Measurements from ENCODE around the gene ANKS1B. TPM values are rescaled to one million over a fixed set of nuclear protein-coding genes. Genes with fewer than 3 reads are reported as not detected.
"Not testable (repeated sequence)": the region's sequence is repeated elsewhere in the genome, so short reads cannot be mapped to it uniquely, and the experiment has no call there.

Gene ANKS1B
- total RNA-seq, 8 experiments from 2014 or later = 4.4 to 49.1 (median 14.2) TPM

- ATAC-seq (replicated peaks in 6 of 8) = no peak
- WGBS, 10 experiments = 0 to 100% (median 100%) methylated on average over 1 of the region's 1 CpG; no CpG with 5 or more reads in 3 of the 10 experiments
- H3K4me3 ChIP-seq = no peak overlapping the region
- no peaks in the 10 kb centered on the region for H3K4me1 ChIP-seq (replicated peaks in 1 of 2)
- in situ Hi-C loops (cut with MboI; ENCODE audit: low pct_unique_long_range_greater_than_20kb in 2 of 9, low sequenced_read_pairs in 9 of 9, unreplicated experiment in 9 of 9) = no loop called here
- no peak overlapping the region for H3K27ac ChIP-seq
These were observed 928.5 kb downstream of the ANKS1B start for GRCh38 chr12:99056186-99056585.

- Histone ChIP-seq H3K4me3 (no peak overlapping the region), H3K4me1 (replicated peaks in 1 of 2) (no peaks in the 10 kb centered on the region), H3K27ac (no peak overlapping the region)
- 27 to 100% (median 80%) methylated on average over 1 to 3 of the region's 3 CpGs; no CpG with 5 or more reads in 3 of the 10 experiments for whole genome bisulfite sequencing, 10 experiments
- ATAC-seq (replicated peaks in 6 of 8) = no peak
- in situ Hi-C loops (cut with MboI; ENCODE audit: low pct_unique_long_range_greater_than_20kb in 2 of 9, low sequenced_read_pairs in 9 of 9, unreplicated experiment in 9 of 9) = no loop called here
These were observed 929.4 kb downstream of the ANKS1B start for GRCh38 chr12:99055299-99055698.

GRCh38 chr12:99054601-99055128 lies 930.1 kb downstream of the ANKS1B start:
- in situ Hi-C loops (cut with MboI; ENCODE audit: low pct_unique_long_range_greater_than_20kb in 2 of 9, low sequenced_read_pairs in 9 of 9, unreplicated experiment in 9 of 9) = no loop called here
- no peak for ATAC-seq (replicated peaks in 6 of 8)
- no peaks in the 10 kb centered on the region for H3K4me1 ChIP-seq (replicated peaks in 1 of 2)
- WGBS, 10 experiments = 38 to 100% (median 60%) methylated on average over 1 of the region's 1 CpG; no CpG with 5 or more reads in 3 of the 10 experiments
- no peak overlapping the region for H3K4me3 ChIP-seq
- no peak overlapping the region for H3K27ac ChIP-seq

GRCh38 chr12:99053616-99054362 lies 930.9 kb downstream of the ANKS1B start:
- WGBS, 10 experiments = 54 to 95% (median 89%) methylated on average over 2 to 11 of the region's 11 CpGs
- no peaks in the 10 kb centered on the region for H3K4me1 ChIP-seq (replicated peaks in 1 of 2)
- no peak overlapping the region for H3K4me3 ChIP-seq
- in situ Hi-C loops (cut with MboI; ENCODE audit: low pct_unique_long_range_greater_than_20kb in 2 of 9, low sequenced_read_pairs in 9 of 9, unreplicated experiment in 9 of 9) = no loop called here
- peak in 1 of 8 experiments; percentile 23 for ATAC-seq (replicated peaks in 6 of 8)
- H3K27ac ChIP-seq = no peak overlapping the region

- H3K4me1 ChIP-seq (replicated peaks in 1 of 2) = no peaks in the 10 kb centered on the region
- peak in 1 of 8 experiments; percentile 21 for ATAC-seq (replicated peaks in 6 of 8)
- no peak overlapping the region for H3K4me3 ChIP-seq
- in situ Hi-C loops (cut with MboI; ENCODE audit: low pct_unique_long_range_greater_than_20kb in 2 of 9, low sequenced_read_pairs in 9 of 9, unreplicated experiment in 9 of 9) = loop anchor here in 6 of 9 experiments (10.0 to 25.0 kb wide), 6 partner anchors 338 to 715 kb away; no protein-coding TSS in a partner anchor
- H3K27ac ChIP-seq = no peak overlapping the region
- 0 to 100% (median 59%) methylated on average over 1 to 3 of the region's 3 CpGs for whole genome bisulfite sequencing, 10 experiments
These were observed 935.0 kb downstream of the ANKS1B start for GRCh38 chr12:99049774-99050173.

- no peak overlapping the region for H3K27ac ChIP-seq
- ATAC-seq (replicated peaks in 6 of 8) = no peak
- no peaks in the 10 kb centered on the region for H3K4me1 ChIP-seq (replicated peaks in 1 of 2)
- in situ Hi-C loops (cut with MboI; ENCODE audit: low pct_unique_long_range_greater_than_20kb in 2 of 9, low sequenced_read_pairs in 9 of 9, unreplicated experiment in 9 of 9) = loop anchor here in 6 of 9 experiments (10.0 to 25.0 kb wide), 6 partner anchors 342 to 720 kb away; no protein-coding TSS in a partner anchor
- 0 to 100% (median 89%) methylated on average over 1 to 2 of the region's 2 CpGs; no CpG with 5 or more reads in 3 of the 10 experiments for whole genome bisulfite sequencing, 10 experiments
- H3K4me3 ChIP-seq = no peak overlapping the region
These were observed 939.6 kb downstream of the ANKS1B start for GRCh38 chr12:99045158-99045557.

GRCh38 chr12:99043319-99043914 lies 941.3 kb downstream of the ANKS1B start:
- in situ Hi-C loops (cut with MboI; ENCODE audit: low pct_unique_long_range_greater_than_20kb in 2 of 9, low sequenced_read_pairs in 9 of 9, unreplicated experiment in 9 of 9) = loop anchor here in 6 of 9 experiments (10.0 to 25.0 kb wide), 6 partner anchors 344 to 721 kb away; no protein-coding TSS in a partner anchor
- Histone ChIP-seq H3K4me3 (no peak overlapping the region), H3K27ac (no peak overlapping the region), H3K4me1 (replicated peaks in 1 of 2) (no peaks in the 10 kb centered on the region)
- peak in 4 of 8 experiments; percentile 52 to 70 (median 62) for ATAC-seq (replicated peaks in 6 of 8)
- WGBS, 10 experiments = 10 to 86% (median 63%) methylated on average over 1 to 2 of the region's 2 CpGs; no CpG with 5 or more reads in 1 of the 10 experiments

GRCh38 chr12:99042226-99042625 lies 942.5 kb downstream of the ANKS1B start:
- no peak for ATAC-seq (replicated peaks in 6 of 8)
- H3K4me3 ChIP-seq = no peak overlapping the region
- H3K4me1 ChIP-seq (replicated peaks in 1 of 2) = no peaks in the 10 kb centered on the region
- in situ Hi-C loops (cut with MboI; ENCODE audit: low pct_unique_long_range_greater_than_20kb in 2 of 9, low sequenced_read_pairs in 9 of 9, unreplicated experiment in 9 of 9) = loop anchor here in 6 of 9 experiments (10.0 to 25.0 kb wide), 6 partner anchors 345 to 723 kb away; no protein-coding TSS in a partner anchor
- H3K27ac ChIP-seq = no peak overlapping the region
- 25 to 100% (median 89%) methylated on average over 1 to 4 of the region's 4 CpGs; no CpG with 5 or more reads in 2 of the 10 experiments for WGBS, 10 experiments

- H3K27ac ChIP-seq = no peak overlapping the region
- WGBS, 10 experiments = 50 to 100% (median 81%) methylated on average over 2 to 9 of the region's 9 CpGs; no CpG with 5 or more reads in 2 of the 10 experiments
- in situ Hi-C loops (cut with MboI; ENCODE audit: low pct_unique_long_range_greater_than_20kb in 2 of 9, low sequenced_read_pairs in 9 of 9, unreplicated experiment in 9 of 9) = loop anchor here in 6 of 9 experiments (10.0 to 25.0 kb wide), 6 partner anchors 348 to 725 kb away; no protein-coding TSS in a partner anchor
- no peaks in the 10 kb centered on the region for H3K4me1 ChIP-seq (replicated peaks in 1 of 2)
- ATAC-seq (replicated peaks in 6 of 8) = no peak
- no peak overlapping the region for H3K4me3 ChIP-seq
These were observed 945.2 kb downstream of the ANKS1B start for GRCh38 chr12:99039367-99040120.

- Histone ChIP-seq H3K4me1 (replicated peaks in 1 of 2) (no peaks in the 10 kb centered on the region), H3K4me3 (no peak overlapping the region), H3K27ac (no peak overlapping the region)
- ATAC-seq (replicated peaks in 6 of 8) = no peak
- in situ Hi-C loops (cut with MboI; ENCODE audit: low pct_unique_long_range_greater_than_20kb in 2 of 9, low sequenced_read_pairs in 9 of 9, unreplicated experiment in 9 of 9) = loop anchor here in 6 of 9 experiments (25.0 kb wide), 4 partner anchors 351 to 726 kb away; no protein-coding TSS in a partner anchor
These were observed 948.2 kb downstream of the ANKS1B start for GRCh38 chr12:99036566-99036965.

GRCh38 chr12:99035803-99036202 lies 948.9 kb downstream of the ANKS1B start:
- peak in 3 of 8 experiments; percentile 40 to 94 (median 73) for ATAC-seq (replicated peaks in 6 of 8)
- in situ Hi-C loops (cut with MboI; ENCODE audit: low pct_unique_long_range_greater_than_20kb in 2 of 9, low sequenced_read_pairs in 9 of 9, unreplicated experiment in 9 of 9) = loop anchor here in 6 of 9 experiments (25.0 kb wide), 4 partner anchors 351 to 726 kb away; no protein-coding TSS in a partner anchor
- Histone ChIP-seq H3K4me3 (no peak overlapping the region), H3K27ac (no peak overlapping the region), H3K4me1 (replicated peaks in 1 of 2) (no peaks in the 10 kb centered on the region)
- WGBS, 10 experiments = 0 to 83% (median 33%) methylated on average over 1 to 4 of the region's 5 CpGs; no CpG with 5 or more reads in 3 of the 10 experiments

GRCh38 chr12:99034201-99034600 lies 950.5 kb downstream of the ANKS1B start:
- not testable (repeated sequence) for ATAC-seq (replicated peaks in 6 of 8); H3K4me1 ChIP-seq (replicated peaks in 1 of 2); H3K4me3 ChIP-seq; H3K27ac ChIP-seq
- 54 to 100% (median 93%) methylated on average over 1 to 3 of the region's 4 CpGs; no CpG with 5 or more reads in 5 of the 10 experiments for WGBS, 10 experiments
- in situ Hi-C loops (cut with MboI; ENCODE audit: low pct_unique_long_range_greater_than_20kb in 2 of 9, low sequenced_read_pairs in 9 of 9, unreplicated experiment in 9 of 9) = loop anchor here in 6 of 9 experiments (25.0 kb wide), 4 partner anchors 353 to 728 kb away; no protein-coding TSS in a partner anchor

Measured in motor neuron (in vitro differentiated cells).